Activated CD8-positive, alpha-beta memory T cell treated with anti-CD3 and anti-CD28 coated beads for 24 hours (primary cell): Measurements from ENCODE around the gene CRMP1.
"Not testable (repeated sequence)": the region's sequence is repeated elsewhere in the genome, so short reads cannot be mapped to it uniquely, and the experiment has no call there.

Experiments used
- DNase-seq: peaks from one replicate; pipeline ENCODE4 v3.0.0-alpha.2; 2020

Gene CRMP1

DNA sequence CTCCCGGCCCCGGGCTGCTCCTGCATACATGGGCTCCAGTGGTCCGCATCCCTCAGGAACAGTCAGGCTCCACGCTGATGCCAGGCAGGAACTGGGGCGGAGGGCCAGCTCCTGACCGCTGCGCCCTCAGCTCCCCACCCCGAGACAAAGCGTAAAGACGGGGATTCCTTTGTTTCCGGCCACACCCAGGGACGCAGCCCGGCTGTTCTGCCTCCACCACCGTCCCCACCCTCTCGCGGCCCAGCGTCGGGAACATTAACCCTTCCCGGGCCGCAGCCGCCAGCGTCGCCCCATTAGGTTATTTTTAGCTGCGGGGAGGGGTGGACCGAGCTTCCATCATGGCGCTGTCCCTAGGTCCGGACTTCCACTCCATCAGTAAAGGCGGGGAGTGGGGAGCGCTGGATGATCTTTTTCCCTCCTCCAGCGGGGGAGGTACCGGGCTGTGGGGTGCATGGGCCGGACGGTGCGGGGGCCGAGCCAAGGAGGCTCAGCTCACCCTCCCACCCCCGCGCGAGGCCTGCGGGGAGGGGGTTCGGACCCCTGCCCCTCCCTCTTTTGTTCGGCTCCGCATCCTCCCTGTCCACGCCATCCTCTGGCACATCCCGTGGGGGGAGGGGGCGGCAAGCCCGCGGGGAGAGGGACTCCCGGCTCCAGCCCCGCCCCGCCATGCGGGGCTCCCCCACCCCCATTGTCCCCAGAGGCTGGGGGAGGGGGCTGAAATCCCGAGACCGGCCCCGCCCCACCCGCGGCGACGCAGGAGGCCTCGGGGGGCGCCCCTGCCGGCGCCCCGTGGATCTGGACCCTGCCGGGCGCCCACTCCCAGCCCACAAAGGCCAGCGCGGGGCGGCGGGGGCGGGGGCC is 5.3 kb downstream of the CRMP1 start:
- no peak for DNase-seq

DNA sequence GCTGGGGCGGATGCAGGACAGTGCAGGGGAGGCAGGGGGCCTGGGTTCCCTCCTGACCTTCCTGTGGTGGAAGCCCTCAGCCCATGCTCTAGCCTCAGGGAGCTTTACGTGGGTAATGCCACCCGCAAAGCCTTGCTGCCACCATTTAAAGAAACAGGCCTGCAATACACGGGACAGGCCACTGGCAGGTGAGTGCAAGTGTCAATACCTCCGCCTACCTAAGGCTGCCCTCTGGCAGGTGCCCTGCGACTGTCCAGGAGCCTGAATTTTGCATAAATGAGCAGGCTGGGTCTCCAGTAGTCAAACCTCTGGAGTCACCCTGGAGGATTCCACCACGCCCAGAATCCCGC is 5.9 kb downstream of the CRMP1 start:
- DNase-seq: no peak

DNA sequence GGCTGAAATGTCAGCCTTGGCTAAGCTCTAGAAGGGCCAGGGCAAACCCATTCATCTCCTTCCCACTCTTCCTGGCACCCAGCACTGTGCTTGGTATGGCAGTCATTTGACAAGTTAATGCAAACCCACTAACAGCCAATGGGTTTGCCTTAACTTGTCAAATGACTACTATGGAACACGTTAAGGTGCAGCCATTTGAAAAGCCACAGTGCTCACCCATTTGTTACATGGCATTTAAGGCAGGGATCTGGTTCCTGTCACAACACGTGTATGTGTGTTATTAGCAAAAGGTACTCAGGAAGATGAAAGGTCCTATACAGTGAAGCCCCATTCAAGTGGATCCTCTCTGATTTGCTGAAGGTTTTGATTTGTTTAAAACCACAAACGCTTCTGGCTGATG is 7.2 kb downstream of the CRMP1 start:
- DNase-seq: no peak

DNA sequence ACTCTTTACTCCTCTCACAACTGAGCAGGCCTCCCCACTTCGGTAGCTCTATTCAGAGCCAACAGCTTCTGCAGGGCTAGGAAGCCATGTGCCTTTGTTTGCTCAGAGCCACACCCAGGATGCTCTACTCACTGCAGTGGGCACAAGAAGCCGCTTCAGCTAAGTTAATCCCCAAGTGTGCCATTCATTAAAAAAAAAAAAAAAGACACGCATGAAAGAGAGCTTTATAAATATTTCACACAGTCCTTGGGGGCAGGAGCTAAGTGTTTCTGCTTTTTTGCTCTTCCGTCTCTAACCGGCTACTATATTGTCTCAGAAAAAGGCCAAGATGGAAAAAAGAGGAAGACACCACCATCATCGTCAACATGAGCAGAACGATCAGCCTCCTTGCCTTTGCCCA is 8.1 kb downstream of the CRMP1 start:
- no peak for DNase-seq

DNA sequence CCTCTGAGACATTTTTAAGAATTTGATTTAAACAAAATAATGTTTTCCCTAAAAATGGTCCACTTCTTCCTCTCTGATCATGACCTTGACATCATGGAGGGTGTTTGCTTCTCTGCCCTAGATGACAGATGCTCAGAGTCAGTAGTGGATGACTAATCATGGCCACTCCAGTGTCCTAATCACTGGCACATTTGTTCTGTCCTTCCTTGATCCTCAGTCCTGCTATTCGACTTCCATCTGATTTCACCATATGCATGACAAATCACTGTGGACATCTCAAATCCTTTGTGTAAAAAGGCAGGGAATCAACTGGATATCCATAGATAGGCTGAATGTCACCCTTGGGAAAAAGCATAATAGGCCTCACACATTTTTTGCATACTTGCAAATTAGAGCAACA is 9.0 kb downstream of the CRMP1 start:
- DNase-seq: no peak

DNA sequence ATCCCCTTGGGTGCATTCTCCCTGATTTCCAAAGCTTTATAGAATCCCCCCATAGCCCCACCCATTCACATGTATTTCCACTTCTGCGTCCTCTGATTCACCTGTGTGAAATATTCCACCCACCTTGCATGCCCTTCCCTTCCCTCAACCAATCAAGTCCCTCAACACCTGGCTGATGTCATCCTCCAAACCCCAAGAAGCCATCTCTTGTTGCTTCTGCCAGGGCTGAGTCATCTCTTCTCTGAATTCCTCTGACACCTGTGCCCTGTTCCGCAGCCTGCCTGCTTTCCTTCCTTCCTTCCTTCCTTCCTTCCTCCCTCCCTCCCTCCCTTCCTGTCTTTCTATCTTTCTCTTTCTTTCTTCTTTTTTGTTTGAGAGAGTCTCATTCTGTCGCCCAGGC is 9.9 kb downstream of the CRMP1 start:
- DNase-seq: no peak

DNA sequence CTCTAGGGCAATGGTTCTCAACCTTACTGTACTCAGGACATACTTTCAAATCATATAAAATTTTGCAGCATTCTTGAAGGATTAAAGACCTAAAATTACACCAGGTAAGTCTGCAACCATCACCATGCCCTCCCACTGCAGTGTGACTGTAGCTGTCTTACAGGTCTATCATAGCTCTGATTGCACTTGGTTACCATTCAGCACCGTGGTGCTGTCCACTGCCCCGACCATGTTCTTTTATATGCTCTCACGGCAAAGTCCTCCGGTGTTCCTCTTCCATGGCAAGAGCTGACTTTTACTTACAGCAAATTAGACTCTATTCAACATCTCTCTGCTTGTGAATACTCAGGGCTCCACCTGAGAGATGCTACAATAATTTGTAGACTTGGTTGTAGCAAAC is 11.5 kb downstream of the CRMP1 start:
- no peak for DNase-seq

DNA sequence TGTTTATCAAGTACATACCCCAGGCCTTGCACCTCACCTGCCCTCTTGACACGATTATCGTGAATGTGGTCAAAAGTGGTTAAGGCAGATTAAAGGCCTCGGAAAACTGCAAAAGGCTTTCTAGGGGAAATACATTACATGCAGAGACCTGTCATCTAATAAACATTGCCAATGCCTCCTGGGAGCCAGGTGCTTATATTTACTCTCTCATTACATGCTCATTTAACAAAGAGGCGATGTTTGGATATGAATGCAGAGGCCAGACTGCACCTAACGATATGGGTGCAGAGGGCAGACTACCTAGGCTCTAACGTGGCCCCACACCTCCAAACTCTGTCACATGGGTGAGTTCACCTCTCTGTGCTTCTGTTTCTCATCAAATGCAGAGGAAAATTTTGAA is 14.5 kb downstream of the CRMP1 start:
- no peak for DNase-seq

DNA sequence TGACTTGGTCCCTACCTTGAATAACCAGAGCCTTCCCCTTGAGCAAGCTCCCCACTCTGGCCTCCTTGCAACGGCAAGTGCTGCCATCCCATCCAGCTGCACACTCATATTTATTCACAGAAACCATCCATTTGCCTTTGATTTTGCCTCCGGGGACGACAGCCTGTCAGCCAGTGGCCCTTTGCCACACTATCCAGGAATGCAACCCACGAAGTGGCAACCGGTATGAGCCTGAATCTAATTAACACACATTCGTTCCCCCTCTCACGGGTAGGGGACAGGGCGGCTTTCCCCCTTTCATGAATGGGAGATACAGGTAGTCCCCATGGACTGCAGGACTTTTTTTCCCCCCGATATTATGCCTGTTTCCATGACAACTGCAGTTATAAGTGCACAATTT is 15.5 kb downstream of the CRMP1 start:
- DNase-seq: no peak

DNA sequence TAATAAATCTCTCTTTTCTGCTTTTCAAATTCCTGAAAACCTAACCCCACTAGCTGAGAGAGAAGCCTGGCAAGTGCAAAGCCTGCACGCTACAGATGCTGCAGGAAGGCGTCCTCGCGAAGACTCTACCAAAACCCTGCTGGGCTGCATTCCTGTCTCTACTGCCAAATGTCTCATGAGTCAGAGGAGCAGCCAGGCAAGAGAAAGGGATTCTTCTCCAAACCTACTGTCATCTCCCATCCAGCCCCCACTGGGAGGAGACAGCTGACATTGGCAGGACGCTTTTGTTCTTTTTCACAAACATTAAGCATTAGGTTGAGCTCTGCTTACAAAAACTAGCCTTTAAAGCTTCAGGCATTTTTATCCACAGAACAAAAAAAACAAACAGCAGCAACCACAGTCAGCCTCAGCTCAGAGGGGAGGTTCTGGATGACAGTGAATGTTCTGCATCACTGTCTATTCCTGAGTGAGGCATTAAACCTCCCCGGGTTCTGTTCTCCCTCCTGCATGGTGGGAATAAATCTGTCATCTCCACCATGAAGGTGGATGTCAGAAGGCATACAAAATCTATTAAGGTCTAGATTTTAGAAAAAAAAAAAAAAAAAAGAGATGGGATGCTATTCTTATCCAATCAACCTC is 18.0 kb downstream of the CRMP1 start:
- no peak for DNase-seq

DNA sequence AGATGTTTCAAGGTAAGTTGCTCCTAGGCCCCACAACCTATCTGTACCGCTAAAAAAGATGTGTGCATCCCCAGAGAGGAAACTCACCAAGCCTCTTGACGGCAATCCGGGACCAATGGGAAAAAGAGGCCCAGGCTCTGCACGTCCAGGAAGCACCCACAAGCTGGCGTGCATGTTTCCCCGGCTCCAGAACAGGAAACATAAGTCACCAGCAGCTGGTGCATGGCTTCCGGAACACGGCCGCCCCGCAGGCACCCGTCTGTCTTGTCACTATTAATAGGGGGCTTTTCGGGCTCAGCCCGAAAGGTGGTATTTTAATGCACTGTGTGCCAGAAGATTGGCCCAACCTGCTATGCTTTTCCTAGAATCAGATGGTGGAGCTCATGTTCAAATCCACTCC is 22.2 kb downstream of the CRMP1 start:
- no peak for DNase-seq

DNA sequence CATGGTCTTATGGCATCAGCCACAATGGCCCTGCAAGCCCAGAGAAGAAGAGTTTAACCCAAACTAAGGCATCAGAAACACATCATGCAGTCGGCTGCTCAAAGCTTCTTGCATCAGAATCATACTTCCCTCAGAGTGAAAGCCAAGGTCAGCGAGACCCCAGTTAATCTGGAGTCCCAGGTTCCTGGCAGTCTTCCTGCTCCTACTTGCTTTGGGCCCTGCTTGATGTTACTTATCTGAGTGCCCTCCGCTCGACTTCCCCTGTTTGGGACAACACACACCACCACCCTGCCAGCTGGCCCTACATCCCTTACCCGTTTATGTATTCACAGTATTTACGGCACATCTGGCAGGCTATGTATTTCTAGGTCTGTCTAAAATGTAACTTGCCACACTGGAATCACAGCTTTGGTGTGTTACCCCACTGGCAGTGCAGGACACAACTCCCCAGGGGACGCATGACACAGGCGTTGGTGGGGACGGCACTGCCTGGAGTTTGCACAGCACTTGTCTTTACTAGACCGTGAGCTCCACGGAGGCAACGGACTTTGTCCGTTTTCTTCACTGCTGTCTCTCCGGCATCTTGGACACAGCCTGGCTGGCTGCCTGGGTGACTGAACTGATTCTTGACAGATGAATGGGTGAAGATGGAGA is 22.8 kb downstream of the CRMP1 start:
- no peak for DNase-seq

DNA sequence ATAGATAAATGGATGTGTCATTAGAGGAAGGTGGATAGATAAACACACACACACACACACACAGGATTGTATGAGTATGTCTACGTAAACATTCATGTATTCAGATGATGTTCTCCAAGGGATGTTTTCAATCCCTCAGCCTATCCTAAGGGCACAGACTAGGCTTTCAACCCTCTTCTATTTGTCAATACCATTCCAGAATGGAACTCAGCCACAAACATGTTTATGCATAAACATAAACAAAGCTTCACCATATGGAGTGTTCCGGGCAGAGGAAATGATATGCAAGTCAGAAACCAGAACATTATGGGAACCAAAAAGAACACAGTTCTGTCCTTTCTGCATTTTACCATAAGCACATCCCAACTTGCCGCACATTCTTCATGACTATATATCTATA is 25.0 kb downstream of the CRMP1 start:
- no peak for DNase-seq

DNA sequence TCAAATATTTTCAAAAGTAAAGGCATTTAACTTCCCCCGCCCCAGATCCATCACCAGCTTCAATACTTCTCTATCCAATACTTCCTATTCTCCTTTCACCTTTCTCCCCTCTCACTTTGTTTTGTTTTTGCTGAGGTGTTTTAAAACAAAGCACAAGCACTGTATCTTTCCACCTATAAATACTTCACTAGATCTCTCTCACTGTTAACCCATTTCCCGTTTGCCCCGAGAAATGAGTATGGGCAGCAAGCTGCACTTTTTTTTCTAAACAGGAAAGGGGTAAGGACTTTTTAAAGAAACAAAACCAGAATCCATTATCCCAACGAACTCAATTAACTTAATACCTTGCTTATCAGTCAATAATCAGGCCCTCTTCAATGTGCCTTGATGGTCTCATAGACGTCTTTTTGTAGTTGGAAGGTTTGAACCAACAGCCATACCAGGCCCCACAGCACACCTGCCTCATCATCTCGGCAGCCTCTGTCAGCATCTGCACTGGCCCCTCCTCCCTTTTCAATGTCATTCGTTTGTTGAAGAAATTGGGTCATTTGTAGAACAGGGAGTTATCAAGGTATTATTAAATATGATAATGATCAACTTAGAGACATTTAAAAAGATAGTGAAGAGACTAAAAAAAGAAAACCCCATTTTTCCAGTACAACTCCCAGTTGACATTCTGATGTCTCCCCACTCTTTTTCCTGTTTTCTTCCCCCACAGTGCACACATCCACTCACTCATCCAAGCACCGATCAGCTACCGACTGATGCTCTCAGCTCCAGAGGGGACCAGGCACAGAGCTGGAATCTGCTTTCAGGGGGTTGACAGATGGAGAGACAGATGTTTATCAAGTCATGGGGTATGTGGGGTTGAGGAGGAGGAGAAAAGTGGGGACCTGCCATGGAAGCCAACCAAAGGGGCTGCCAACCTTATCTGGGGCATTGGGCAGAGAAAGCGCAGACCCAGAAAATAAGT is 25.8 kb downstream of the CRMP1 start:
- DNase-seq: no peak

DNA sequence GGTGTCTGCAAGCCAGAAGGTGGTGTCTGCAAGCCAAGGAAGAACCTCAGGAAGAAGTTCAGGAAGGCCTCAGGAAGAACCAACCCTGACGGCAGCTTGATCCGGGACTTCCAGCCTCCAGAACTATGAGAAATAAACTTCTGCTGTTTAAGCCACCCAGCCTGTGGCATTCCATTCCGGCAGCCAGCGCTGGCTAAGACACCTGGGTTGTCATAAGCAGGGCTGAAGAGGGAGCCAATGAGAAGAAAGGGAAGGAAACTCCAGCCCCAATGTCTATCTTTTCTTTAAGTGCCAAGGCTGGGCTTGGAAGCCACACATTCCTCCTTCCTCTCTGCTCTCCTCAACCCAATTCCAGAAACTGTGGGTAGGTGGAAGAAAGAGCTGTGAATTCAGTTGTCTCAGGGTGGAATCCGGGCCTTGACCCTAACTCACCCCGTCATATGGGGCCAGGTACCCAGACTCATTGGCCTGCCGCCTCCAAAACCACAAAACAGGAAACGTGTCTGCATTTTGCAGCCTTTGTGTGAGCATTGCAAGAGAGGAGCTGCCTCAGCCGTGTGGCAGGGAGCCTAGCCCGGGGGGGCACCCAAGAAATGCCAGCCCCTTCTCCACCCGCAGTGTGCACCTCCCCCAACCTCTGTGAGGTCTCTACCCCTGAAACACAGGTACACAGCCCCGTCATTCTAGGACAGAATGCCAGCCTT is 26.8 kb downstream of the CRMP1 start:
- no peak for DNase-seq

DNA sequence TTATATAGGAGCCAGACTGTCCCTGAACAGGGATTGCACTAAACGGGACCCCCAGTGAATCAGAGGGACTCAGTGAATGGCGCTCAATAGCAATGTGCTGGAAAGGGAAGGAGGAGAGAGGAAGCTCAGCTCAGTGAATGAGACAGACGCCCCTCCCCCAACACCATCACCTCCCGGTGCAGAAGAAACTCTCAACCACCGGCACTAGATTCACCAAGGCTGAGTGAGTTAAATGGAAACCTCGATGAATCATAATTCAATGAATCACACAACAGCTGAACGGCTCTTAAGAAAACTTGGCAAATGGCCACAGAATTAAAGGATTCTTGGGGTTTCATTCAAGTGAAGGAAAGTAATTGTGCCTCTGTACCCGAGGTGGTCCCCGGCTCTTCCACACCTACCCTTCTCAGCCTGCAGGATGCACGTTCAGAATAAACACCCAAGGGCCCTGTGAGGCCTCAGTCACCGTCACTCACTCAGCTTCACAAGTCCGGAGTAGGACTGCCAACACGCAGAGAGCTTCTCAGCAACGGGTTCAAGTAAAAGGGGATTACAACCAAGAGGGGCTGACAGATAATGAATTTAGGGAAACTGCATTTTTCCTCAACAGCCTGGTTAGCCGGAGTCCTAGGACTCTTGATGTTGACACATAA is 29.3 kb downstream of the CRMP1 start:
- no peak for DNase-seq

DNA sequence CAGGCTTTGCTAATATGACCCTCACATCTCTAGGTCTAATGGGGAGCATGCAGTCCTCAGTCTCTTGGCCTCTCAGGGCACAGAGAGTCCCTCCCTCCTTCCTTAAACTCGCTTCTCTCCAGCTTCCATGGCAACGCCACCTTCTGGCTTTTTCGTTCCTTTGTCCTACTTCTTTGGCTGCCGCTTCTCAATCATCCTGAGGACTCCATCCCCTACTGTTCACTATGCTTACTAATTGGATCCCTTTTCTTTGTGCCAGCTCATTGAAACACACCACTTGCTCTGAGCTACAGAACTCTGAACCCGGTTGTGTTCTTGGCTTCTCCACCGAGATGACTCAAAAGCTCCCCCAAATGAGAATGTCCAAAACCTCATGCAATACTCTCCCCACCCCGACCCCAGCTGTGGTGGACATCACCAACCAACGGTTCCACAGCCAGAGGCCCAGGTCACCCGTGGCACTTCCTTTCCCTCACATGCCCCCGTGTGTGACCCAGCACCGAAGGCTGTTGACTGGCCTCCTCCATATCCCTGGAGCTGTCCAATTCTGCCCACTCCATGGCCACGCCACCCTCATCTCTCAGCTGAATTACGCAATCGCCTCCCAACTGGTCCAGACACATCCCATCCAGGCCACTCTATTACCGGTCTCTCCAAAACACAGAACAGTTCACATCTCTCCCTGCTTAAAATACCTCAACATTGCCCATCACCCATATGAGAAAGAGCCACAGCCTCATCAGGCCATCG is 34.7 kb downstream of the CRMP1 start:
- no peak for DNase-seq

DNA sequence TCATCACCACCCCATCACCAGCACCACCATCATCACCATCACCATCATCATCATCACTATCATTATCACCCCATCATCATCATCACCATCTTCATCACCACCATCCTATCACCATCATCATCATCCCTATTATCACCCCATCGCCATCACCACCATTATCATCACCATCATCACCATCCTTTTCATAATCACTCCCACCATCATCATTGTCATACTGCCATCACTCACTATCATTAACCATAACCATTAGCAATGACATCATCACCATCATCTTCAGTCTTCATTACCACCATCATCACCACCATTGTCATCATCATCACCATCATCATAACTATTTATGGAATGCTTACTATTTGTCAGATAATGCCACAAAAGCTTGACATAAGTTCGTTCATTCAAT is 35.7 kb downstream of the CRMP1 start:
- no peak for DNase-seq

DNA sequence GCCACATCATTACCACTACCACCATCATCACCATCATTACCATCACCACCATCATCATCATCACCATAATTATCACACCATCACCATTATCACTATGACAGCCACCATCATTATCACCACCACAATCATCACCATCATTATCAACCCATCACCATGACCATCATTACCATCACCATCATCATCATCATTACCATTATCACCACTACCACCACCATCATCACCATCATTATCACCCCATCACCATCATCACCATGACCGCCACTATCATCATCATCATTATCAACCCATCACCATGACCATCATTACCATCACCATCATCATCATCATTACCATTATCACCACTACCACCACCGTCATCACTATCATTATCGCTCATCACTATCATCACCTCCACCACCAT is 36.5 kb downstream of the CRMP1 start:
- not testable (repeated sequence) for DNase-seq

DNA sequence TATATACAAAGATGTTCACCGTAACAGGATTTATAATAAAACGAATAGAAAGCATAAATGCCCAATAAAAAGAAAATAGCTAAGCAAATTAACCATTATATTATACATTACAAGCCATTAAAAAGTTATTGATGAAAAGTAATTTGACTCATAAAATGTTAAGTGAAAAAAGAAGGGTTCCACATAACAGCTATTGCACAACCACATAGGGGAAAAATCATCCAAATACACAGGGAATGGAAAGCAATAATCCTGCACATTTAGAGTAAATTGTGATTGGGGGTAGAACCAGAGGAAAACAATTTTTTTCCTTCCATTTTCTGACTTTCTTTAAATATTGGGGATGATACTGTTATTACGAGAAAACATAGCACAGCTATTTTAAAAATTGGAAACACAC is 38.0 kb downstream of the CRMP1 start:
- no peak for DNase-seq

DNA sequence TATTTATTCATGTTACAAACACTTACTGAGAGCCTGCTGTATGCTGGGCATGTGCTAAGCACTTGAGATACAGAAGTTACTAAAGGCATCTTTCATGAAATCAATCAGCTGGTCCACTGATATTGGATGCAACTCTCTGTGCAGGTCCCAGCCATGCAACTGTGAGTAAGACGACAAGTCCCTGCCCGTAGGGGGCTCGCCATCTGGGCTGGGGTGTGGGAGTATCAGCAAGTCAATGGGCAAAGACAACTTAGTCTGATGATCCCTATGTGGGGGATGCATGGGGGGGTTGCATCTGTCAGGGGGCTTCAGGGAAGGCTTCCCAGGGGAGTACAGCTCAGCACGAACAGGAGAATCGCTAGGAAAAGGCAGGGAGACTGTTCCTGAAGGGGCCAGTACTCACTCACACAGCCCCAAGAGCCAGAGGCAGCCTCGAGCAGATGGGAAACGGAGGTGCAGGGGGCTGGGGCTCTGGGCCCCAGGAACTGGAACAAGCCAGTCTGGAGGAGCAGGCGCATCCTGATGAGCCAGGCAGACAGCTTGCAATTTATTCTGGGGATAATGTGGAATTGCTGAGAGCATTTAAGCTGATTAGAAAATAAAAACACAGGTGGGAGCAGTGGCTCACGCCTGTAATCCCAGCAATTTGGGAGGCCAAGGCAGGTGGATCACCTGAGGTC is 40.2 kb downstream of the CRMP1 start:
- no peak for DNase-seq
